ENCODE measurements around the gene CDH13. TPM values are rescaled to one million over a fixed set of nuclear protein-coding genes. Genes with fewer than 3 reads are reported as not detected.

The CDH13 gene
- total and polyA plus RNA-seq, 2 experiments from 2014 or later: 1.6 to 4.4 TPM

- DNase-seq (ENCODE audit: low spot score) (no peak), ATAC-seq (no peak)
- Mint-ChIP-seq H3K4me3 (no peak overlapping the region), H3K36me3 (ENCODE audit: low read depth) (no peaks in the 10 kb centered on the region), H3K27me3 (ENCODE audit: insufficient read depth, low read depth, poor library complexity) (no peaks in the 10 kb centered on the region), H3K4me1 (peaks cover 7% of the 10 kb centered on the region; the same call in 2 of the 3 replicates), H3K27ac (no peak overlapping the region), H3K9me3 (peaks cover 8% of the 10 kb centered on the region)
- Histone ChIP-seq H3K4me3 (no peak overlapping the region), H3K9me2 (ENCODE audit: insufficient read depth) (no peaks in the 10 kb centered on the region; the same call in 1 of the 2 replicates), H3K4me1 (ENCODE audit: insufficient read depth) (no peaks in the 10 kb centered on the region), H3K79me2 (replicated peaks; ENCODE audit: insufficient read depth) (no peaks in the 10 kb centered on the region), H3K27me3 (ENCODE audit: insufficient read depth) (no peaks in the 10 kb centered on the region), H4K20me1 (replicated peaks; ENCODE audit: insufficient read depth) (no peaks in the 10 kb centered on the region), H2AFZ (no peak overlapping the region), H3K4me2 (no peak overlapping the region), H3K36me3 (ENCODE audit: insufficient read depth) (no peaks in the 10 kb centered on the region), H3K27ac (ENCODE audit: low read depth) (no peak overlapping the region), H3F3A (replicated peaks; ENCODE audit: low read depth) (no peaks in the 10 kb centered on the region)
- TF ChIP-seq EZH2 (IDR thresholded peaks at IDR 0.05; ENCODE audit: low read depth, unreplicated experiment): no peak
- TF ChIP-seq, protein P1, sequence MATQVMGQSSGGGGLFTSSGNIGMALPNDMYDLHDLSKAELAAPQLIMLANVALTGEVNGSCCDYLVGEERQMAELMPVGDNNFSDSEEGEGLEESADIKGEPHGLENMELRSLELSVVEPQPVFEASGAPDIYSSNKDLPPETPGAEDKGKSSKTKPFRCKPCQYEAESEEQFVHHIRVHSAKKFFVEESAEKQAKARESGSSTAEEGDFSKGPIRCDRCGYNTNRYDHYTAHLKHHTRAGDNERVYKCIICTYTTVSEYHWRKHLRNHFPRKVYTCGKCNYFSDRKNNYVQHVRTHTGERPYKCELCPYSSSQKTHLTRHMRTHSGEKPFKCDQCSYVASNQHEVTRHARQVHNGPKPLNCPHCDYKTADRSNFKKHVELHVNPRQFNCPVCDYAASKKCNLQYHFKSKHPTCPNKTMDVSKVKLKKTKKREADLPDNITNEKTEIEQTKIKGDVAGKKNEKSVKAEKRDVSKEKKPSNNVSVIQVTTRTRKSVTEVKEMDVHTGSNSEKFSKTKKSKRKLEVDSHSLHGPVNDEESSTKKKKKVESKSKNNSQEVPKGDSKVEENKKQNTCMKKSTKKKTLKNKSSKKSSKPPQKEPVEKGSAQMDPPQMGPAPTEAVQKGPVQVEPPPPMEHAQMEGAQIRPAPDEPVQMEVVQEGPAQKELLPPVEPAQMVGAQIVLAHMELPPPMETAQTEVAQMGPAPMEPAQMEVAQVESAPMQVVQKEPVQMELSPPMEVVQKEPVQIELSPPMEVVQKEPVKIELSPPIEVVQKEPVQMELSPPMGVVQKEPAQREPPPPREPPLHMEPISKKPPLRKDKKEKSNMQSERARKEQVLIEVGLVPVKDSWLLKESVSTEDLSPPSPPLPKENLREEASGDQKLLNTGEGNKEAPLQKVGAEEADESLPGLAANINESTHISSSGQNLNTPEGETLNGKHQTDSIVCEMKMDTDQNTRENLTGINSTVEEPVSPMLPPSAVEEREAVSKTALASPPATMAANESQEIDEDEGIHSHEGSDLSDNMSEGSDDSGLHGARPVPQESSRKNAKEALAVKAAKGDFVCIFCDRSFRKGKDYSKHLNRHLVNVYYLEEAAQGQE (IDR thresholded peaks at IDR 0.05; ENCODE audit: unreplicated experiment): no peak
- TF ChIP-seq CTCF (conservative IDR thresholded peaks at IDR 0.05; ENCODE audit: low read depth in 2 of 2): no peak
- TF ChIP-seq JUNB (IDR thresholded peaks at IDR 0.05; ENCODE audit: unreplicated experiment): no peak
- TF ChIP-seq, protein P2, sequence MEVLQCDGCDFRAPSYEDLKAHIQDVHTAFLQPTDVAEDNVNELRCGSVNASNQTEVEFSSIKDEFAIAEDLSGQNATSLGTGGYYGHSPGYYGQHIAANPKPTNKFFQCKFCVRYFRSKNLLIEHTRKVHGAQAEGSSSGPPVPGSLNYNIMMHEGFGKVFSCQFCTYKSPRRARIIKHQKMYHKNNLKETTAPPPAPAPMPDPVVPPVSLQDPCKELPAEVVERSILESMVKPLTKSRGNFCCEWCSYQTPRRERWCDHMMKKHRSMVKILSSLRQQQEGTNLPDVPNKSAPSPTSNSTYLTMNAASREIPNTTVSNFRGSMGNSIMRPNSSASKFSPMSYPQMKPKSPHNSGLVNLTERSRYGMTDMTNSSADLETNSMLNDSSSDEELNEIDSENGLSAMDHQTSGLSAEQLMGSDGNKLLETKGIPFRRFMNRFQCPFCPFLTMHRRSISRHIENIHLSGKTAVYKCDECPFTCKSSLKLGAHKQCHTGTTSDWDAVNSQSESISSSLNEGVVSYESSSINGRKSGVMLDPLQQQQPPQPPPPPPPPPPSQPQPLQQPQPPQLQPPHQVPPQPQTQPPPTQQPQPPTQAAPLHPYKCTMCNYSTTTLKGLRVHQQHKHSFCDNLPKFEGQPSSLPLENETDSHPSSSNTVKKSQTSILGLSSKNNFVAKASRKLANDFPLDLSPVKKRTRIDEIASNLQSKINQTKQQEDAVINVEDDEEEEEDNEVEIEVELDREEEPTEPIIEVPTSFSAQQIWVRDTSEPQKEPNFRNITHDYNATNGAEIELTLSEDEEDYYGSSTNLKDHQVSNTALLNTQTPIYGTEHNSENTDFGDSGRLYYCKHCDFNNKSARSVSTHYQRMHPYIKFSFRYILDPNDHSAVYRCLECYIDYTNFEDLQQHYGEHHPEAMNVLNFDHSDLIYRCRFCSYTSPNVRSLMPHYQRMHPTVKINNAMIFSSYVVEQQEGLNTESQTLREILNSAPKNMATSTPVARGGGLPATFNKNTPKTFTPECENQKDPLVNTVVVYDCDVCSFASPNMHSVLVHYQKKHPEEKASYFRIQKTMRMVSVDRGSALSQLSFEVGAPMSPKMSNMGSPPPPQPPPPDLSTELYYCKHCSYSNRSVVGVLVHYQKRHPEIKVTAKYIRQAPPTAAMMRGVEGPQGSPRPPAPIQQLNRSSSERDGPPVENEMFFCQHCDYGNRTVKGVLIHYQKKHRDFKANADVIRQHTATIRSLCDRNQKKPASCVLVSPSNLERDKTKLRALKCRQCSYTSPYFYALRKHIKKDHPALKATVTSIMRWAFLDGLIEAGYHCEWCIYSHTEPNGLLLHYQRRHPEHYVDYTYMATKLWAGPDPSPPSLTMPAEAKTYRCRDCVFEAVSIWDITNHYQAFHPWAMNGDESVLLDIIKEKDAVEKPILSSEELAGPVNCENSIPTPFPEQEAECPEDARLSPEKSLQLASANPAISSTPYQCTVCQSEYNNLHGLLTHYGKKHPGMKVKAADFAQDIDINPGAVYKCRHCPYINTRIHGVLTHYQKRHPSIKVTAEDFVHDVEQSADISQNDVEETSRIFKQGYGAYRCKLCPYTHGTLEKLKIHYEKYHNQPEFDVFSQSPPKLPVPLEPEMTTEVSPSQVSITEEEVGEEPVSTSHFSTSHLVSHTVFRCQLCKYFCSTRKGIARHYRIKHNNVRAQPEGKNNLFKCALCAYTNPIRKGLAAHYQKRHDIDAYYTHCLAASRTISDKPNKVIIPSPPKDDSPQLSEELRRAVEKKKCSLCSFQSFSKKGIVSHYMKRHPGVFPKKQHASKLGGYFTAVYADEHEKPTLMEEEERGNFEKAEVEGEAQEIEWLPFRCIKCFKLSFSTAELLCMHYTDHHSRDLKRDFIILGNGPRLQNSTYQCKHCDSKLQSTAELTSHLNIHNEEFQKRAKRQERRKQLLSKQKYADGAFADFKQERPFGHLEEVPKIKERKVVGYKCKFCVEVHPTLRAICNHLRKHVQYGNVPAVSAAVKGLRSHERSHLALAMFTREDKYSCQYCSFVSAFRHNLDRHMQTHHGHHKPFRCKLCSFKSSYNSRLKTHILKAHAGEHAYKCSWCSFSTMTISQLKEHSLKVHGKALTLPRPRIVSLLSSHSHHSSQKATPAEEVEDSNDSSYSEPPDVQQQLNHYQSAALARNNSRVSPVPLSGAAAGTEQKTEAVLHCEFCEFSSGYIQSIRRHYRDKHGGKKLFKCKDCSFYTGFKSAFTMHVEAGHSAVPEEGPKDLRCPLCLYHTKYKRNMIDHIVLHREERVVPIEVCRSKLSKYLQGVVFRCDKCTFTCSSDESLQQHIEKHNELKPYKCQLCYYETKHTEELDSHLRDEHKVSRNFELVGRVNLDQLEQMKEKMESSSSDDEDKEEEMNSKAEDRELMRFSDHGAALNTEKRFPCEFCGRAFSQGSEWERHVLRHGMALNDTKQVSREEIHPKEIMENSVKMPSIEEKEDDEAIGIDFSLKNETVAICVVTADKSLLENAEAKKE (CRISPR knock-in tag; IDR thresholded peaks at IDR 0.05): no peak
- no peak for TF ChIP-seq POLR2AphosphoS5 (IDR thresholded peaks at IDR 0.05; ENCODE audit: low read depth)
- TF ChIP-seq STAT1 (IDR thresholded peaks at IDR 0.05; ENCODE audit: unreplicated experiment): no peak
- no peak for TF ChIP-seq ZNF114 (CRISPR knock-in tag; IDR thresholded peaks at IDR 0.05)
- TF ChIP-seq, protein P3, sequence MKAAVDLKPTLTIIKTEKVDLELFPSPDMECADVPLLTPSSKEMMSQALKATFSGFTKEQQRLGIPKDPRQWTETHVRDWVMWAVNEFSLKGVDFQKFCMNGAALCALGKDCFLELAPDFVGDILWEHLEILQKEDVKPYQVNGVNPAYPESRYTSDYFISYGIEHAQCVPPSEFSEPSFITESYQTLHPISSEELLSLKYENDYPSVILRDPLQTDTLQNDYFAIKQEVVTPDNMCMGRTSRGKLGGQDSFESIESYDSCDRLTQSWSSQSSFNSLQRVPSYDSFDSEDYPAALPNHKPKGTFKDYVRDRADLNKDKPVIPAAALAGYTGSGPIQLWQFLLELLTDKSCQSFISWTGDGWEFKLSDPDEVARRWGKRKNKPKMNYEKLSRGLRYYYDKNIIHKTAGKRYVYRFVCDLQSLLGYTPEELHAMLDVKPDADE (IDR thresholded peaks at IDR 0.05): no peak
- no peak for TF ChIP-seq EZH2phosphoT487 (IDR thresholded peaks at IDR 0.05; ENCODE audit: unreplicated experiment)
- no peak for TF ChIP-seq CREB1 (CRISPR knock-in tag; IDR thresholded peaks at IDR 0.05; ENCODE audit: low read depth)
- no peak for TF ChIP-seq ZNF331 (CRISPR knock-in tag; IDR thresholded peaks at IDR 0.05; ENCODE audit: low read depth)
- no peak for TF ChIP-seq NANOG (IDR thresholded peaks at IDR 0.05; ENCODE audit: borderline replicate concordance)
These were observed 424.7 kb downstream of the CDH13 start for GRCh38 chr16:83051451-83051850.

Data from GM23338 (cell line).